IMR-90 (cell line): ENCODE results near the gene SMAP1. TPM values are rescaled to one million over a fixed set of nuclear protein-coding genes. Genes with fewer than 3 reads are reported as not detected.

Source experiments
- ATAC-seq: fragments of 200-7000 bp; cut with Tn5 transposase; 2 replicates; pipeline ENCODE4 v1.9.1; 2020; ENCODE audit warnings: low read depth, mild to moderate bottlenecking, moderate library complexity
- BruUV-seq: library from RNA; stranded (reverse); fragments of 400-500 nt; replicated peaks from 2 replicates; lab custom pipeline; 2021; lab: Mats Ljungman, UMichigan
- CTCF ChIA-PET: fragments of 300-600 bp; formaldehyde crosslinking; extraction: SDS; loops from one replicate; lab custom pipeline; 2021; ENCODE audit warnings: antibody characterized with exemption; lab: Yijun Ruan, JAX
- POLR2A ChIA-PET: fragments of 300-600 bp; sonication (Branson Sonifier 250); formaldehyde crosslinking; loops from one replicate; lab custom pipeline; 2022; ENCODE audit warnings: antibody characterized with exemption; ENCODE audit not compliant: unreplicated experiment; lab: Charles Lee
- DNase-seq: peaks from one replicate; pipeline ENCODE4 v3.0.0; 2013
- H2AFZ ChIP-seq: replicated peaks from 2 replicates; pipeline ENCODE3; 2013; ENCODE audit warnings: low read length, mild to moderate bottlenecking; ENCODE audit not compliant: poor library complexity
- H2AK5ac ChIP-seq: 2 replicates; pipeline ENCODE4 v1.6.1; 2013; ENCODE audit warnings: low read depth, low read length, inconsistent platforms
- H2AK9ac ChIP-seq: replicated peaks from 2 replicates; pipeline ENCODE3; 2013; ENCODE audit warnings: mild to moderate bottlenecking, low read depth, low read length, moderate library complexity; ENCODE audit not compliant: poor library complexity
- H2BK120ac ChIP-seq: 2 replicates; pipeline ENCODE4 v1.6.1; 2013; ENCODE audit warnings: low read depth, low read length, inconsistent platforms
- H2BK15ac ChIP-seq: 3 replicates; pipeline ENCODE4 v1.6.1; 2013; ENCODE audit warnings: low read depth, low read length, inconsistent platforms
- H2BK20ac ChIP-seq: 2 replicates; pipeline ENCODE4 v1.6.1; 2013; ENCODE audit warnings: low read depth, mild to moderate bottlenecking, inconsistent platforms, low read length, moderate library complexity
- H2BK5ac ChIP-seq: 2 replicates; pipeline ENCODE4 v1.6.1; 2013; ENCODE audit warnings: mild to moderate bottlenecking, low read depth, low read length, inconsistent platforms; ENCODE audit not compliant: poor library complexity, severe bottlenecking
- H3K14ac ChIP-seq: replicated peaks from 2 replicates; pipeline ENCODE4 v1.6.1; 2013; ENCODE audit warnings: low read depth, low read length, inconsistent platforms
- H3K18ac ChIP-seq: 2 replicates; pipeline ENCODE4 v1.6.1; 2013; ENCODE audit warnings: low read depth, low read length, control low read depth
- H3K23ac ChIP-seq: 2 replicates; pipeline ENCODE4 v1.6.1; 2013; ENCODE audit warnings: low read depth, low read length, inconsistent platforms
- H3K27ac ChIP-seq: 2 replicates; pipeline ENCODE4 v1.5.1; 2013; ENCODE audit warnings: mild to moderate bottlenecking, control low read depth, low read length; ENCODE audit not compliant: insufficient read depth
- H3K27me3 ChIP-seq: 2 replicates; pipeline ENCODE4 v1.6.1; 2013; ENCODE audit warnings: low read length; ENCODE audit not compliant: control insufficient read depth, insufficient read depth
- H3K36me3 ChIP-seq: 2 replicates; pipeline ENCODE4 v1.6.1; 2013; ENCODE audit warnings: low read length, mixed read lengths; ENCODE audit not compliant: control insufficient read depth, insufficient read depth
- H3K4ac ChIP-seq: 2 replicates; pipeline ENCODE4 v1.6.1; 2013; ENCODE audit warnings: low read depth, low read length, inconsistent platforms
- H3K4me1 ChIP-seq: 2 replicates; pipeline ENCODE4 v1.6.1; 2013; ENCODE audit warnings: low read length, mixed read lengths; ENCODE audit not compliant: control insufficient read depth, insufficient read depth
- H3K4me2 ChIP-seq: 2 replicates; pipeline ENCODE4 v1.6.1; 2013; ENCODE audit warnings: low read depth, mild to moderate bottlenecking, control low read depth, low read length, moderate library complexity
- H3K4me3 ChIP-seq: 2 replicates; pipeline ENCODE4 v1.5.1; 2013; ENCODE audit warnings: low read depth, mild to moderate bottlenecking, control low read depth, low read length, moderate library complexity; ENCODE audit not compliant: insufficient read depth
- H3K56ac ChIP-seq: 2 replicates; pipeline ENCODE4 v1.6.1; 2013; ENCODE audit warnings: low read length, inconsistent platforms; ENCODE audit not compliant: insufficient read depth; ENCODE audit errors: extremely low read depth
- H3K79me1 ChIP-seq, 2 experiments: 2 replicates each; pipeline ENCODE4 v1.6.1; 2013; ENCODE audit warnings: low read length in 2 of 2, inconsistent platforms in 1 of 2, low read depth in 1 of 2
- H3K9ac ChIP-seq: 2 replicates; pipeline ENCODE4 v1.6.1; 2013; ENCODE audit warnings: low read depth, low read length, control low read depth
- H3K9me1 ChIP-seq: 2 replicates; pipeline ENCODE4 v1.6.1; 2013; ENCODE audit warnings: low read length, inconsistent platforms; ENCODE audit not compliant: insufficient read depth
- H3K9me3 ChIP-seq: 2 replicates; pipeline ENCODE4 v1.6.1; 2013; ENCODE audit warnings: low read length; ENCODE audit not compliant: control insufficient read depth, insufficient read depth
- H4K20me1 ChIP-seq: 2 replicates; pipeline ENCODE4 v1.6.1; 2013; ENCODE audit warnings: low read length, inconsistent platforms; ENCODE audit not compliant: insufficient read depth
- H4K5ac ChIP-seq: 2 replicates; pipeline ENCODE4 v1.6.1; 2013; ENCODE audit warnings: mild to moderate bottlenecking, low read depth, low read length, control low read depth
- H4K8ac ChIP-seq, 2 experiments: 2 replicates each; pipeline ENCODE4 v1.6.1; 2013; ENCODE audit warnings: low read depth in 2 of 2, low read length in 2 of 2, control low read depth in 1 of 2, inconsistent platforms in 1 of 2
- H4K91ac ChIP-seq: 2 replicates; pipeline ENCODE4 v1.6.1; 2013; ENCODE audit warnings: low read depth, low read length, inconsistent platforms; ENCODE audit not compliant: insufficient read depth
- BHLHE40 ChIP-seq: fragments of 150-350 bp; IDR thresholded peaks from 2 replicates; pipeline ENCODE4 v1.6.1; 2016; ENCODE audit warnings: mild to moderate bottlenecking, low read depth, low read length
- CEBPB ChIP-seq: IDR thresholded peaks from 2 replicates; pipeline ENCODE4 v1.6.1; 2012; ENCODE audit warnings: low read depth, low read length, improper control_type of control experiment
- FOS ChIP-seq: fragments of 150-350 bp; IDR thresholded peaks from 2 replicates; pipeline ENCODE4 v1.6.1; 2016; ENCODE audit warnings: low read depth, low read length
- NFE2L2 ChIP-seq: fragments of 150-350 bp; IDR thresholded peaks from 2 replicates; pipeline ENCODE4 v1.6.1; 2016; ENCODE audit warnings: low read depth, mild to moderate bottlenecking, low read length
- RAD21 ChIP-seq: IDR thresholded peaks from 2 replicates; pipeline ENCODE4 v1.6.1; 2012; ENCODE audit warnings: low read length, improper control_type of control experiment
- RCOR1 ChIP-seq: IDR thresholded peaks from 2 replicates; pipeline ENCODE4 v1.6.1; 2012; ENCODE audit warnings: mild to moderate bottlenecking, low read length, improper control_type of control experiment; ENCODE audit not compliant: insufficient replicate concordance
- SMC3 ChIP-seq: fragments of 150-350 bp; IDR thresholded peaks from 2 replicates; pipeline ENCODE4 v1.6.1; 2016; ENCODE audit warnings: low read depth, mild to moderate bottlenecking, antibody characterized with exemption, low read length, moderate library complexity
- dilution Hi-C: fragments of 300-500 bp; cut with HindIII; formaldehyde crosslinking; loops from one replicate; pipeline ENCODE4 v1.14.3; 2018; ENCODE audit warnings: low sequenced_read_pairs; ENCODE audit not compliant: unreplicated experiment
- in situ Hi-C: fragments of 300-500 bp; cut with MboI; formaldehyde crosslinking; loops from 3 replicates; pipeline ENCODE4 v1.14.3; 2019; ENCODE audit warnings: low sequenced_read_pairs, inconsistent platforms, mixed read lengths
- intact Hi-C: fragments of 100-400 bp; cut with micrococcal nuclease; formaldehyde crosslinking; loops from 2 replicates; pipeline ENCODE4 v1.10.0; 2022
- polyA plus RNA-seq, 3 experiments: library from polyadenylated mRNA; depleted of rRNA; stranded (reverse); fragments of >200 nt; gene quantifications; 2 replicates each; pipeline ENCODE4 v1.2.3, GENCODE V29; 2012; ENCODE audit warnings: low replicate concordance in 1 of 3
- total RNA-seq: library from RNA; depleted of rRNA; stranded (reverse); fragments of >200 nt; gene quantifications from 2 replicates; pipeline ENCODE4 v1.2.3, GENCODE V29; 2012
- TF ChIP-seq, protein P1 (sequence below): conservative IDR thresholded peaks from 2 replicates; pipeline ENCODE4 v1.5.1; 2012; ENCODE audit warnings: mild to moderate bottlenecking, low read depth, low read length, improper control_type of control experiment
- TF ChIP-seq, protein P2 (sequence below): fragments of 150-350 bp; IDR thresholded peaks from 2 replicates; pipeline ENCODE4 v1.6.1; 2016; ENCODE audit warnings: low read depth, mild to moderate bottlenecking, low read length, moderate library complexity, borderline replicate concordance

Gene SMAP1
- total and polyA plus RNA-seq, 2 of the 4 experiments (the other 2 are of a cell fraction), result 14.8 to 16.7 TPM

DNA sequence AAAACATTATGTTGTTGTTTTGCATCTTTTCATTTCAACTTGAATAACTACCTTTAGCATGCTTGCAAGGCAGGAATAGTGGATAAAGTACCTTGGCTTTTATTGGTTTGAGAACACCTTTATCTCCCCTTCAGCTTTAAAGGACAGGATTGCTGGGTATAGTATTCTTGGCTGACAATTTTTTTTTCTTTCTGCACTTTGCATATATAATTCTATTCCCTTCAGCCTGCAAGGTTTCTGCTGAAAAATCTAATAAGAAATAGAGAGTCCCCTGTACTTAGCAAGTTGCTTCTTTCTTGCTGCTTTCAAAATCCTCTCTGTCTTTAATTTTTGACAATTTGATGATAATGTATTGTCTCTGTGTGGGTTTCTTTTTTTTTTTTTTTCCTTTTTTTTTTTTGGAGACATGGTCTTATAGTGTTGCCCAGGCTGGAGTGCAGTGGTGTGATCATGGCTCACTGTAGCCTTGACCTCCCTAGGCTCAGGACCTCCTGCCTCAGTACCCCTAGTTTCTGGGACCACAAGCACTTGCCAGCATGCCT lies 47.1 kb downstream of the SMAP1 start:
- Histone ChIP-seq H3K36me3 (no peaks in the 10 kb centered on the region), H2BK15ac (no peak overlapping the region), H3K27ac (no peak overlapping the region), H4K5ac (no peak overlapping the region), H4K20me1 (0 out of 2 replicates have a peak, but pooled peaks cover 3% of the 10 kb centered on the region), H3K4ac (no peak overlapping the region), H3K4me2 (no peak overlapping the region), H3K14ac (no peak overlapping the region), H3K18ac (no peak overlapping the region), H2BK20ac (no peak overlapping the region), H2AFZ (no peak overlapping the region), H3K79me1 (peaks cover 8 to 18% of the 10 kb centered on the region in 2 experiments), H3K9me3 (peaks cover 8% of the 10 kb centered on the region), H4K91ac (no peak overlapping the region), H3K23ac (no peak overlapping the region), H2AK5ac (no peak overlapping the region), H3K4me1 (peaks cover 2% of the 10 kb centered on the region; the same call in 1 of the 2 replicates), H2BK5ac (no peak overlapping the region), H3K4me3 (no peak overlapping the region), H4K8ac (no peak overlapping the region), H3K56ac (no peak overlapping the region), H3K27me3 (no peaks in the 10 kb centered on the region), H2BK120ac (no peak overlapping the region), H3K9ac (no peak overlapping the region), H3K9me1 (peaks cover 3% of the 10 kb centered on the region; the same call in 1 of the 2 replicates), H2AK9ac (no peak overlapping the region)
- in situ Hi-C loops, result loop anchor here (25.0 kb wide), 1 partner anchor 298 kb away; no protein-coding TSS in a partner anchor
- DNase-seq (no peak), ATAC-seq (no peak)
- no peak for TF ChIP-seq FOS
- TF ChIP-seq, protein P1, sequence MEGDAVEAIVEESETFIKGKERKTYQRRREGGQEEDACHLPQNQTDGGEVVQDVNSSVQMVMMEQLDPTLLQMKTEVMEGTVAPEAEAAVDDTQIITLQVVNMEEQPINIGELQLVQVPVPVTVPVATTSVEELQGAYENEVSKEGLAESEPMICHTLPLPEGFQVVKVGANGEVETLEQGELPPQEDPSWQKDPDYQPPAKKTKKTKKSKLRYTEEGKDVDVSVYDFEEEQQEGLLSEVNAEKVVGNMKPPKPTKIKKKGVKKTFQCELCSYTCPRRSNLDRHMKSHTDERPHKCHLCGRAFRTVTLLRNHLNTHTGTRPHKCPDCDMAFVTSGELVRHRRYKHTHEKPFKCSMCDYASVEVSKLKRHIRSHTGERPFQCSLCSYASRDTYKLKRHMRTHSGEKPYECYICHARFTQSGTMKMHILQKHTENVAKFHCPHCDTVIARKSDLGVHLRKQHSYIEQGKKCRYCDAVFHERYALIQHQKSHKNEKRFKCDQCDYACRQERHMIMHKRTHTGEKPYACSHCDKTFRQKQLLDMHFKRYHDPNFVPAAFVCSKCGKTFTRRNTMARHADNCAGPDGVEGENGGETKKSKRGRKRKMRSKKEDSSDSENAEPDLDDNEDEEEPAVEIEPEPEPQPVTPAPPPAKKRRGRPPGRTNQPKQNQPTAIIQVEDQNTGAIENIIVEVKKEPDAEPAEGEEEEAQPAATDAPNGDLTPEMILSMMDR, result no peak
- no peak for TF ChIP-seq CEBPB
- no peak for TF ChIP-seq SMC3
- TF ChIP-seq, protein P2, sequence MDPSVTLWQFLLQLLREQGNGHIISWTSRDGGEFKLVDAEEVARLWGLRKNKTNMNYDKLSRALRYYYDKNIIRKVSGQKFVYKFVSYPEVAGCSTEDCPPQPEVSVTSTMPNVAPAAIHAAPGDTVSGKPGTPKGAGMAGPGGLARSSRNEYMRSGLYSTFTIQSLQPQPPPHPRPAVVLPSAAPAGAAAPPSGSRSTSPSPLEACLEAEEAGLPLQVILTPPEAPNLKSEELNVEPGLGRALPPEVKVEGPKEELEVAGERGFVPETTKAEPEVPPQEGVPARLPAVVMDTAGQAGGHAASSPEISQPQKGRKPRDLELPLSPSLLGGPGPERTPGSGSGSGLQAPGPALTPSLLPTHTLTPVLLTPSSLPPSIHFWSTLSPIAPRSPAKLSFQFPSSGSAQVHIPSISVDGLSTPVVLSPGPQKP, result no peak
- TF ChIP-seq RCOR1, result no peak
- TF ChIP-seq RAD21, result no peak
- TF ChIP-seq NFE2L2, result no peak
- no peak for TF ChIP-seq BHLHE40
- BruUV-seq, result no TSS peak
- ChIA-PET POLR2A (no interaction called here), CTCF (no interaction called here)
- intact Hi-C loops, result no loop called here
- dilution Hi-C loops, result loop anchor here (25.0 kb wide), 1 partner anchor 173 kb away; no protein-coding TSS in a partner anchor
